GM12865 (cell line): Measurements from ENCODE around the gene POLR1G.

Experiments used
- DNase-seq: peaks from one replicate; pipeline ENCODE4 v3.0.0; 2010; ENCODE audit warnings: low read depth
- H3K4me3 ChIP-seq: 2 replicates; pipeline ENCODE4 v1.5.1; 2011; ENCODE audit warnings: mild to moderate bottlenecking, low read depth, low read length, control low read depth
- CTCF ChIP-seq: IDR thresholded peaks from 2 replicates; pipeline ENCODE4 v1.5.1; 2011; ENCODE audit warnings: low read length, control low read depth, low read depth, inconsistent platforms; ENCODE audit not compliant: insufficient read depth; ENCODE audit errors: missing control alignments

POLR1G gene

GRCh38 chr19:45406226-45407090 is at the start of gene POLR1G:
Gene POLR1G, plus strand, starts transcription at chr19:45406644. Its CDS starts 53 bp downstream, at chr19:45406697.
- peak; percentile 87 for DNase-seq
- H3K4me3 ChIP-seq = peak within 1 kb of the TSS; percentile 85
- TF ChIP-seq CTCF = no peak

GRCh38 chr19:45356760-45357444 is 49.5 kb upstream of the POLR1G start:
- TF ChIP-seq CTCF = no peak
- H3K4me3 ChIP-seq = no peak overlapping the region
- DNase-seq = no peak

GRCh38 chr19:45357445-45357783 is 49.0 kb upstream of the POLR1G start:
- no peak overlapping the region for H3K4me3 ChIP-seq
- no peak for DNase-seq
- TF ChIP-seq CTCF = no peak

GRCh38 chr19:45358213-45358792 is 48.1 kb upstream of the POLR1G start:
- H3K4me3 ChIP-seq = no peak overlapping the region
- no peak for DNase-seq
- TF ChIP-seq CTCF = no peak

- no peak overlapping the region for H3K4me3 ChIP-seq
- TF ChIP-seq CTCF = no peak
- DNase-seq = no peak
Measured at GRCh38 chr19:45361608-45362007, 44.8 kb upstream of the POLR1G start.

GRCh38 chr19:45362291-45362690 is 44.2 kb upstream of the POLR1G start:
- TF ChIP-seq CTCF = no peak
- no peak overlapping the region for H3K4me3 ChIP-seq
- no peak for DNase-seq
